IMR-90 (cell line): ENCODE results near the gene PRSS37. TPM values are rescaled to one million over a fixed set of nuclear protein-coding genes. Genes with fewer than 3 reads are reported as not detected.

Experiments
- ATAC-seq: fragments of 200-7000 bp; cut with Tn5 transposase; 2 replicates; pipeline ENCODE4 v1.9.1; 2020; ENCODE audit warnings: low read depth, mild to moderate bottlenecking, moderate library complexity
- BruUV-seq: library from RNA; stranded (reverse); fragments of 400-500 nt; replicated peaks from 2 replicates; lab custom pipeline; 2021; lab: Mats Ljungman, UMichigan
- CTCF ChIA-PET: fragments of 300-600 bp; formaldehyde crosslinking; extraction: SDS; loops from one replicate; lab custom pipeline; 2021; ENCODE audit warnings: antibody characterized with exemption; lab: Yijun Ruan, JAX
- POLR2A ChIA-PET: fragments of 300-600 bp; sonication (Branson Sonifier 250); formaldehyde crosslinking; loops from one replicate; lab custom pipeline; 2022; ENCODE audit warnings: antibody characterized with exemption; ENCODE audit not compliant: unreplicated experiment; lab: Charles Lee
- DNase-seq: peaks from one replicate; pipeline ENCODE4 v3.0.0; 2013
- H2AFZ ChIP-seq: replicated peaks from 2 replicates; pipeline ENCODE3; 2013; ENCODE audit warnings: low read length, mild to moderate bottlenecking; ENCODE audit not compliant: poor library complexity
- H2AK5ac ChIP-seq: 2 replicates; pipeline ENCODE4 v1.6.1; 2013; ENCODE audit warnings: low read depth, low read length, inconsistent platforms
- H2AK9ac ChIP-seq: replicated peaks from 2 replicates; pipeline ENCODE3; 2013; ENCODE audit warnings: mild to moderate bottlenecking, low read depth, low read length, moderate library complexity; ENCODE audit not compliant: poor library complexity
- H2BK120ac ChIP-seq: 2 replicates; pipeline ENCODE4 v1.6.1; 2013; ENCODE audit warnings: low read depth, low read length, inconsistent platforms
- H2BK15ac ChIP-seq: 3 replicates; pipeline ENCODE4 v1.6.1; 2013; ENCODE audit warnings: low read depth, low read length, inconsistent platforms
- H2BK20ac ChIP-seq: 2 replicates; pipeline ENCODE4 v1.6.1; 2013; ENCODE audit warnings: low read depth, mild to moderate bottlenecking, inconsistent platforms, low read length, moderate library complexity
- H2BK5ac ChIP-seq: 2 replicates; pipeline ENCODE4 v1.6.1; 2013; ENCODE audit warnings: mild to moderate bottlenecking, low read depth, low read length, inconsistent platforms; ENCODE audit not compliant: poor library complexity, severe bottlenecking
- H3K14ac ChIP-seq: replicated peaks from 2 replicates; pipeline ENCODE4 v1.6.1; 2013; ENCODE audit warnings: low read depth, low read length, inconsistent platforms
- H3K18ac ChIP-seq: 2 replicates; pipeline ENCODE4 v1.6.1; 2013; ENCODE audit warnings: low read depth, low read length, control low read depth
- H3K23ac ChIP-seq: 2 replicates; pipeline ENCODE4 v1.6.1; 2013; ENCODE audit warnings: low read depth, low read length, inconsistent platforms
- H3K27ac ChIP-seq: 2 replicates; pipeline ENCODE4 v1.5.1; 2013; ENCODE audit warnings: mild to moderate bottlenecking, control low read depth, low read length; ENCODE audit not compliant: insufficient read depth
- H3K27me3 ChIP-seq: 2 replicates; pipeline ENCODE4 v1.6.1; 2013; ENCODE audit warnings: low read length; ENCODE audit not compliant: control insufficient read depth, insufficient read depth
- H3K36me3 ChIP-seq: 2 replicates; pipeline ENCODE4 v1.6.1; 2013; ENCODE audit warnings: low read length, mixed read lengths; ENCODE audit not compliant: control insufficient read depth, insufficient read depth
- H3K4ac ChIP-seq: 2 replicates; pipeline ENCODE4 v1.6.1; 2013; ENCODE audit warnings: low read depth, low read length, inconsistent platforms
- H3K4me1 ChIP-seq: 2 replicates; pipeline ENCODE4 v1.6.1; 2013; ENCODE audit warnings: low read length, mixed read lengths; ENCODE audit not compliant: control insufficient read depth, insufficient read depth
- H3K4me2 ChIP-seq: 2 replicates; pipeline ENCODE4 v1.6.1; 2013; ENCODE audit warnings: low read depth, mild to moderate bottlenecking, control low read depth, low read length, moderate library complexity
- H3K4me3 ChIP-seq: 2 replicates; pipeline ENCODE4 v1.5.1; 2013; ENCODE audit warnings: low read depth, mild to moderate bottlenecking, control low read depth, low read length, moderate library complexity; ENCODE audit not compliant: insufficient read depth
- H3K56ac ChIP-seq: 2 replicates; pipeline ENCODE4 v1.6.1; 2013; ENCODE audit warnings: low read length, inconsistent platforms; ENCODE audit not compliant: insufficient read depth; ENCODE audit errors: extremely low read depth
- H3K79me1 ChIP-seq, 2 experiments: 2 replicates each; pipeline ENCODE4 v1.6.1; 2013; ENCODE audit warnings: low read length in 2 of 2, inconsistent platforms in 1 of 2, low read depth in 1 of 2
- H3K9ac ChIP-seq: 2 replicates; pipeline ENCODE4 v1.6.1; 2013; ENCODE audit warnings: low read depth, low read length, control low read depth
- H3K9me1 ChIP-seq: 2 replicates; pipeline ENCODE4 v1.6.1; 2013; ENCODE audit warnings: low read length, inconsistent platforms; ENCODE audit not compliant: insufficient read depth
- H3K9me3 ChIP-seq: 2 replicates; pipeline ENCODE4 v1.6.1; 2013; ENCODE audit warnings: low read length; ENCODE audit not compliant: control insufficient read depth, insufficient read depth
- H4K20me1 ChIP-seq: 2 replicates; pipeline ENCODE4 v1.6.1; 2013; ENCODE audit warnings: low read length, inconsistent platforms; ENCODE audit not compliant: insufficient read depth
- H4K5ac ChIP-seq: 2 replicates; pipeline ENCODE4 v1.6.1; 2013; ENCODE audit warnings: mild to moderate bottlenecking, low read depth, low read length, control low read depth
- H4K8ac ChIP-seq, 2 experiments: 2 replicates each; pipeline ENCODE4 v1.6.1; 2013; ENCODE audit warnings: low read depth in 2 of 2, low read length in 2 of 2, control low read depth in 1 of 2, inconsistent platforms in 1 of 2
- H4K91ac ChIP-seq: 2 replicates; pipeline ENCODE4 v1.6.1; 2013; ENCODE audit warnings: low read depth, low read length, inconsistent platforms; ENCODE audit not compliant: insufficient read depth
- MAFK ChIP-seq: IDR thresholded peaks from 2 replicates; pipeline ENCODE4 v1.6.1; 2012; ENCODE audit warnings: low read depth, low read length, improper control_type of control experiment
- MAZ ChIP-seq: IDR thresholded peaks from 2 replicates; pipeline ENCODE4 v1.6.1; 2012; ENCODE audit warnings: low read depth, mild to moderate bottlenecking, low read length, improper control_type of control experiment, moderate library complexity, borderline replicate concordance
- NFE2L2 ChIP-seq: fragments of 150-350 bp; IDR thresholded peaks from 2 replicates; pipeline ENCODE4 v1.6.1; 2016; ENCODE audit warnings: low read depth, mild to moderate bottlenecking, low read length
- WGBS, 2 experiments: methylation state at CpG; one replicate each; pipeline versions ENCODE4 v1.1.5 to v1.1.7; 2013; ENCODE audit warnings: missing lambda C conversion rate in 2 of 2; ENCODE audit not compliant: insufficient read length in 1 of 2; ENCODE audit errors: extremely low coverage in 2 of 2; 5-methylcytosine and 5-hydroxymethylcytosine counted together
- dilution Hi-C: fragments of 300-500 bp; cut with HindIII; formaldehyde crosslinking; loops from one replicate; pipeline ENCODE4 v1.14.3; 2018; ENCODE audit warnings: low sequenced_read_pairs; ENCODE audit not compliant: unreplicated experiment
- in situ Hi-C: fragments of 300-500 bp; cut with MboI; formaldehyde crosslinking; loops from 3 replicates; pipeline ENCODE4 v1.14.3; 2019; ENCODE audit warnings: low sequenced_read_pairs, inconsistent platforms, mixed read lengths
- intact Hi-C: fragments of 100-400 bp; cut with micrococcal nuclease; formaldehyde crosslinking; loops from 2 replicates; pipeline ENCODE4 v1.10.0; 2022
- polyA plus RNA-seq, 3 experiments: library from polyadenylated mRNA; depleted of rRNA; stranded (reverse); fragments of >200 nt; gene quantifications; 2 replicates each; pipeline ENCODE4 v1.2.3, GENCODE V29; 2012; ENCODE audit warnings: low replicate concordance in 1 of 3
- total RNA-seq: library from RNA; depleted of rRNA; stranded (reverse); fragments of >200 nt; gene quantifications from 2 replicates; pipeline ENCODE4 v1.2.3, GENCODE V29; 2012
- TF ChIP-seq, protein P1 (sequence below): conservative IDR thresholded peaks from 2 replicates; pipeline ENCODE4 v1.5.1; 2012; ENCODE audit warnings: mild to moderate bottlenecking, low read depth, low read length, improper control_type of control experiment
- TF ChIP-seq, protein P2 (sequence below): fragments of 150-350 bp; IDR thresholded peaks from 2 replicates; pipeline ENCODE4 v1.6.1; 2016; ENCODE audit warnings: low read depth, mild to moderate bottlenecking, low read length, moderate library complexity, borderline replicate concordance

The PRSS37 gene
- total and polyA plus RNA-seq, 2 of the 4 experiments (the other 2 are of a cell fraction) = not detected

- no peak for ATAC-seq
- Histone ChIP-seq H3K56ac (no peak overlapping the region), H3K23ac (no peak overlapping the region), H3K4me2 (no peak overlapping the region), H2BK5ac (no peak overlapping the region), H3K36me3 (no peaks in the 10 kb centered on the region), H3K4ac (no peak overlapping the region), H3K18ac (no peak overlapping the region), H2BK120ac (no peak overlapping the region), H2AK9ac (peak overlapping the region; percentile 42), H2BK20ac (no peak overlapping the region), H3K27me3 (no peaks in the 10 kb centered on the region), H3K9ac (no peak overlapping the region), H4K8ac (no peak overlapping the region), H3K79me1 (no peaks in the 10 kb centered on the region), H4K20me1 (no peaks in the 10 kb centered on the region), H3K4me1 (no peaks in the 10 kb centered on the region), H3K4me3 (no peak overlapping the region), H4K5ac (no peak overlapping the region), H2AK5ac (no peak overlapping the region), H3K27ac (no peak overlapping the region), H4K91ac (no peak overlapping the region), H3K9me1 (no peaks in the 10 kb centered on the region), H3K14ac (no peak overlapping the region), H2BK15ac (no peak overlapping the region), H3K9me3 (peaks cover 17% of the 10 kb centered on the region), H2AFZ (no peak overlapping the region)
- POLR2A ChIA-PET = no interaction called here
- in situ Hi-C loops (no loop called here), intact Hi-C loops (no loop called here), dilution Hi-C loops (no loop called here)
- 0% methylated on average over 1 of the region's 1 CpG; no CpG with 5 or more reads in 1 of the 2 experiments for WGBS, 2 experiments
- DNase-seq = no peak
- TF ChIP-seq, protein P1, sequence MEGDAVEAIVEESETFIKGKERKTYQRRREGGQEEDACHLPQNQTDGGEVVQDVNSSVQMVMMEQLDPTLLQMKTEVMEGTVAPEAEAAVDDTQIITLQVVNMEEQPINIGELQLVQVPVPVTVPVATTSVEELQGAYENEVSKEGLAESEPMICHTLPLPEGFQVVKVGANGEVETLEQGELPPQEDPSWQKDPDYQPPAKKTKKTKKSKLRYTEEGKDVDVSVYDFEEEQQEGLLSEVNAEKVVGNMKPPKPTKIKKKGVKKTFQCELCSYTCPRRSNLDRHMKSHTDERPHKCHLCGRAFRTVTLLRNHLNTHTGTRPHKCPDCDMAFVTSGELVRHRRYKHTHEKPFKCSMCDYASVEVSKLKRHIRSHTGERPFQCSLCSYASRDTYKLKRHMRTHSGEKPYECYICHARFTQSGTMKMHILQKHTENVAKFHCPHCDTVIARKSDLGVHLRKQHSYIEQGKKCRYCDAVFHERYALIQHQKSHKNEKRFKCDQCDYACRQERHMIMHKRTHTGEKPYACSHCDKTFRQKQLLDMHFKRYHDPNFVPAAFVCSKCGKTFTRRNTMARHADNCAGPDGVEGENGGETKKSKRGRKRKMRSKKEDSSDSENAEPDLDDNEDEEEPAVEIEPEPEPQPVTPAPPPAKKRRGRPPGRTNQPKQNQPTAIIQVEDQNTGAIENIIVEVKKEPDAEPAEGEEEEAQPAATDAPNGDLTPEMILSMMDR = no peak
- TF ChIP-seq MAFK (no peak), NFE2L2 (no peak), MAZ (no peak)
- TF ChIP-seq, protein P2, sequence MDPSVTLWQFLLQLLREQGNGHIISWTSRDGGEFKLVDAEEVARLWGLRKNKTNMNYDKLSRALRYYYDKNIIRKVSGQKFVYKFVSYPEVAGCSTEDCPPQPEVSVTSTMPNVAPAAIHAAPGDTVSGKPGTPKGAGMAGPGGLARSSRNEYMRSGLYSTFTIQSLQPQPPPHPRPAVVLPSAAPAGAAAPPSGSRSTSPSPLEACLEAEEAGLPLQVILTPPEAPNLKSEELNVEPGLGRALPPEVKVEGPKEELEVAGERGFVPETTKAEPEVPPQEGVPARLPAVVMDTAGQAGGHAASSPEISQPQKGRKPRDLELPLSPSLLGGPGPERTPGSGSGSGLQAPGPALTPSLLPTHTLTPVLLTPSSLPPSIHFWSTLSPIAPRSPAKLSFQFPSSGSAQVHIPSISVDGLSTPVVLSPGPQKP = no peak
- CTCF ChIA-PET = no interaction called here
- no TSS peak for BruUV-seq
Observed at GRCh38 chr7:141876371-141876770, 35.1 kb upstream of the PRSS37 start.
